K562 (cell line): Measurements from ENCODE around the gene IBA57. TPM values are rescaled to one million over a fixed set of nuclear protein-coding genes. Genes with fewer than 3 reads are reported as not detected.
A peak's percentile ranks its signal among the peaks of the same experiment; 100 is the strongest.

Source experiments
- BDP1 ChIP-seq: IDR thresholded peaks from 3 replicates; pipeline ENCODE4 v1.6.1; 2011; ENCODE audit not compliant: insufficient read length, insufficient read depth
- CREM ChIP-seq: IDR thresholded peaks from 2 replicates; pipeline ENCODE4 v1.6.1; 2014; ENCODE audit warnings: antibody characterized with exemption, low read depth
- ELK1 ChIP-seq: sonication (generic); formaldehyde crosslinking; IDR thresholded peaks from 2 replicates; pipeline ENCODE4 v1.8.1; 2022; ENCODE audit warnings: missing genetic modification reagents
- FOXJ3 ChIP-seq: sonication (generic); formaldehyde crosslinking; IDR thresholded peaks from 2 replicates; pipeline ENCODE4 v1.4.0; 2020; ENCODE audit warnings: mild to moderate bottlenecking, missing genetic modification reagents
- HINFP ChIP-seq: fragments of 450-650 bp; conservative IDR thresholded peaks from 2 replicates; pipeline ENCODE4 v1.6.1; 2016; ENCODE audit warnings: missing genetic modification characterization, low read depth, mild to moderate bottlenecking, control low read depth, missing compliant biosample characterization
- ILF3 ChIP-seq: fragments of 450-650 bp; IDR thresholded peaks from 2 replicates; pipeline ENCODE4 v1.6.1; 2018; ENCODE audit warnings: antibody characterized with exemption, mild to moderate bottlenecking, moderate library complexity, borderline replicate concordance
- KLF13 ChIP-seq: fragments of 450-650 bp; IDR thresholded peaks from 2 replicates; pipeline ENCODE4 v1.6.1; 2016; ENCODE audit warnings: missing genetic modification characterization, low read depth, mild to moderate bottlenecking, missing compliant biosample characterization, moderate library complexity, borderline replicate concordance
- MAFF ChIP-seq: IDR thresholded peaks from 2 replicates; pipeline ENCODE4 v1.6.1; 2012; ENCODE audit warnings: low read length, improper control_type of control experiment
- MITF ChIP-seq: IDR thresholded peaks from 2 replicates; pipeline ENCODE4 v1.6.1; 2014; ENCODE audit warnings: antibody characterized with exemption
- RFX5 ChIP-seq: IDR thresholded peaks from 2 replicates; pipeline ENCODE4 v1.6.1; 2011; ENCODE audit warnings: low read depth, mild to moderate bottlenecking, improper control_type of control experiment, low read length
- RNF219 ChIP-seq: fragments of 250-450 bp; sonication (Bioruptor Pico); IDR thresholded peaks from 2 replicates; pipeline ENCODE4 v1.5.0; 2022; ENCODE audit warnings: mild to moderate bottlenecking
- SIN3B ChIP-seq: fragments of 450-650 bp; IDR thresholded peaks from 2 replicates; pipeline ENCODE4 v1.6.1; 2017; ENCODE audit warnings: low read depth, mild to moderate bottlenecking, moderate library complexity
- THRB ChIP-seq: fragments of 450-650 bp; formaldehyde crosslinking; conservative IDR thresholded peaks from 2 replicates; pipeline ENCODE4 v1.4.0; 2022; ENCODE audit warnings: mild to moderate bottlenecking, missing genetic modification characterization
- TOE1 ChIP-seq, 2 experiments: fragments of 450-650 bp in 1 of 2; sonication (generic) in 1 of 2; formaldehyde crosslinking in 1 of 2; IDR thresholded peaks; 2 replicates each; pipeline versions ENCODE4 v1.7.1 to v1.8.0; 2016 to 2022; ENCODE audit warnings: borderline replicate concordance in 2 of 2, mild to moderate bottlenecking in 2 of 2, antibody characterized with exemption in 1 of 2, inconsistent platforms in 1 of 2, low read depth in 1 of 2, missing genetic modification reagents in 1 of 2, moderate library complexity in 1 of 2
- ZBTB7A ChIP-seq: IDR thresholded peaks from 2 replicates; pipeline ENCODE4 v1.6.1; 2011; ENCODE audit warnings: low read depth, mild to moderate bottlenecking, low read length, moderate library complexity, borderline replicate concordance; ENCODE audit not compliant: control insufficient read depth
- ZNF655 ChIP-seq: fragments of 250-450 bp; sonication (Bioruptor Pico); IDR thresholded peaks from 2 replicates; pipeline ENCODE4 v1.5.0; 2021
- polyA plus RNA-seq, 8 experiments: library from polyadenylated mRNA; depleted of rRNA in 4 of 8; stranded (reverse) in 5 of 8; unstranded in 3 of 8; fragments of >200 nt; fragmentation: Nextera tagmentation in 2 of 8; fragmentation: Illumina TruSeq in 1 of 8; extraction: Ambion mirVana in 2 of 8; extraction: Trizol in 1 of 8; gene quantifications; 2 replicates each; pipeline versions ENCODE4 v1.2.1 to v1.2.3, GENCODE V29; 2011 to 2014; ENCODE audit warnings: inconsistent platforms in 1 of 8, missing spikeins in 1 of 8
- total RNA-seq, 7 experiments: library from RNA; depleted of rRNA in 6 of 7; stranded (reverse); fragments of >200 nt in 6 of 7; fragmentation: Illumina TruSeq in 2 of 7; extraction: Trizol in 2 of 7; gene quantifications; 2 replicates each; pipeline versions ENCODE4 v1.2.1 to v1.2.3, GENCODE V29; 2011 to 2021; ENCODE audit warnings: low replicate concordance in 1 of 7

Gene IBA57
- total and polyA plus RNA-seq, 9 of the 15 experiments (the other 6 are each of a cell fraction or from before 2014, with no cell fraction given), result 0.77 to 15.5 (median 2.7) TPM

GRCh38 chr1:228165372-228166169 lies at the start of gene IBA57 (continued):
- no peak for TF ChIP-seq ZNF655 (CRISPR knock-in tag)
- TF ChIP-seq HINFP (tag), result no peak
- no peak for TF ChIP-seq FOXJ3 (CRISPR knock-in tag)
- TF ChIP-seq SIN3B, result peak; percentile 99
- 0 out of 2 replicates have a peak, but pooled peaks have one; percentile 19 for TF ChIP-seq THRB (CRISPR knock-in tag)
- no peak for TF ChIP-seq BDP1
- peak; percentile 98 for TF ChIP-seq ILF3
- peak; percentile 42 for TF ChIP-seq MITF
- peak; percentile 93 for TF ChIP-seq KLF13 (tag)
- TF ChIP-seq RFX5, result no peak
- TF ChIP-seq TOE1 (IDR thresholded peaks at IDR 0.05; ENCODE audit: borderline replicate concordance), result 0 out of 2 replicates have a peak, but pooled peaks have one; percentile 46
- TF ChIP-seq TOE1 (CRISPR knock-in tag; IDR thresholded peaks at IDR 0.05; ENCODE audit: borderline replicate concordance, low read depth), result peak; percentile 48; the same call in 1 of the 2 replicates
- TF ChIP-seq RNF219, result no peak
- TF ChIP-seq ELK1, result no peak
- peak; percentile 97 for TF ChIP-seq CREM
- no peak for TF ChIP-seq MAFF
- TF ChIP-seq ZBTB7A, result peak; percentile 91
